Cardiac muscle cell (in vitro differentiated cells and primary cell): ENCODE measurements around the gene TTC16. TPM values are rescaled to one million over a fixed set of nuclear protein-coding genes. Genes with fewer than 3 reads are reported as not detected.
A peak's percentile ranks its signal among the peaks of the same experiment; 100 is the strongest.

Source experiments
- DNase-seq, 2 donors: peaks; one replicate each; pipeline versions ENCODE4 v3.0.0 to v3.0.0-alpha.2; 2010 to 2017; ENCODE audit warnings: low read depth in 1 of 2, low spot score in 1 of 2
- H3K27ac ChIP-seq: fragments of 200-600 bp; sonication (generic); 2 replicates; pipeline ENCODE4 v1.5.1; 2016
- H3K27me3 ChIP-seq: fragments of 200-600 bp; sonication (generic); 2 replicates; pipeline ENCODE4 v1.6.0; 2016; ENCODE audit warnings: control low read depth
- H3K36me3 ChIP-seq: fragments of 200-600 bp; sonication (generic); 2 replicates; pipeline ENCODE4 v1.5.1; 2016; ENCODE audit warnings: control low read depth
- H3K4me1 ChIP-seq: fragments of 200-600 bp; sonication (generic); 2 replicates; pipeline ENCODE4 v1.8.1; 2017; ENCODE audit warnings: low read depth, mild to moderate bottlenecking, mixed run types
- H3K4me3 ChIP-seq: fragments of 200-600 bp; sonication (generic); 2 replicates; pipeline ENCODE4 v1.5.1; 2016; ENCODE audit warnings: mild to moderate bottlenecking
- H3K9me3 ChIP-seq: fragments of 200-600 bp; sonication (generic); 2 replicates; pipeline ENCODE4 v1.5.1; 2017; ENCODE audit warnings: low read depth, mild to moderate bottlenecking, control low read depth
- polyA plus RNA-seq: library from polyadenylated mRNA; unstranded; fragments of >200 nt; fragmentation: Nextera tagmentation; extraction: Ambion mirVana; gene quantifications from 2 replicates; pipeline ENCODE4 v1.2.1, GENCODE V29; 2016
- total RNA-seq: library from RNA; depleted of rRNA; stranded (reverse); fragments of >200 nt; gene quantifications from 2 replicates; pipeline ENCODE4 v1.2.3, GENCODE V29; 2016
- TF ChIP-seq, protein P1 (sequence below): IDR thresholded peaks from 2 replicates; pipeline ENCODE4 v1.5.1; 2012; ENCODE audit warnings: low read depth, mild to moderate bottlenecking, low read length

TTC16 gene
- total and polyA plus RNA-seq, 2 experiments from 2014 or later, result 0.06 TPM; not detected in 1

DNA sequence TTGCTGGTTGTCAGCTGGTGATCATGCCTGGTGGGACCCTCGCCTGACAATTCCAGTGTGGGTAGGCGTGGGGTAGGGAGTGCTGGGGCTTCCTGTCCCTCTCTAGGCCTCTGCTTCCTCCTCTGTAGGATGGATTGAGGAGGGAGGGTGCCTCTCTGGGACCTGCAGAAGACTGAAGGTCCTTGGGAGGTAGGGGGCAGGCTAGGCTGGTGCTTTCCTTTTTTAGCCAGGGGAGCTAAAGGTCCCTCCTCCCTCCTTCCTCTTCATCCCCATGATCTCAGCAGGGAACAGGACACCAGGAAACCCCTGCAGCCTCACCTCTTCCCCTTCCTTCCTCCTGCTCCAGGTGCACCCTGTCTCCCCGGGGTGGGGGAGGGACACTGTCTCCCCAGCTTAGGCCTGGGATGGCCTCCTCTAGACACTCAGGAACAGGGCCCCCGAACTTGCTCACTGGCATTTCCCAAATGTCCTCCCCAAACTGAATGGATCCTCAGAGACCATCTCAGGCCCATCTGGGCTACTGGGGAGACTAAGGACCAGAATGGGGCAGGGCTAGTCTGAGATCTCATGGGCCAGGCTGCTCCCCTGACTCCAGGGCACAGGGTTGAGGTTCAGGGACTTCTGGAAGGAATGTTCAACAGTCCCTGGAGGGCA is 54.2 kb downstream of the TTC16 start:
- TF ChIP-seq, protein P1, sequence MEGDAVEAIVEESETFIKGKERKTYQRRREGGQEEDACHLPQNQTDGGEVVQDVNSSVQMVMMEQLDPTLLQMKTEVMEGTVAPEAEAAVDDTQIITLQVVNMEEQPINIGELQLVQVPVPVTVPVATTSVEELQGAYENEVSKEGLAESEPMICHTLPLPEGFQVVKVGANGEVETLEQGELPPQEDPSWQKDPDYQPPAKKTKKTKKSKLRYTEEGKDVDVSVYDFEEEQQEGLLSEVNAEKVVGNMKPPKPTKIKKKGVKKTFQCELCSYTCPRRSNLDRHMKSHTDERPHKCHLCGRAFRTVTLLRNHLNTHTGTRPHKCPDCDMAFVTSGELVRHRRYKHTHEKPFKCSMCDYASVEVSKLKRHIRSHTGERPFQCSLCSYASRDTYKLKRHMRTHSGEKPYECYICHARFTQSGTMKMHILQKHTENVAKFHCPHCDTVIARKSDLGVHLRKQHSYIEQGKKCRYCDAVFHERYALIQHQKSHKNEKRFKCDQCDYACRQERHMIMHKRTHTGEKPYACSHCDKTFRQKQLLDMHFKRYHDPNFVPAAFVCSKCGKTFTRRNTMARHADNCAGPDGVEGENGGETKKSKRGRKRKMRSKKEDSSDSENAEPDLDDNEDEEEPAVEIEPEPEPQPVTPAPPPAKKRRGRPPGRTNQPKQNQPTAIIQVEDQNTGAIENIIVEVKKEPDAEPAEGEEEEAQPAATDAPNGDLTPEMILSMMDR, result no peak
- peak in 1 of 2 donors; percentile 17 for DNase-seq
- Histone ChIP-seq H3K27ac (no peak overlapping the region), H3K9me3 (no peaks in the 10 kb centered on the region), H3K27me3 (no peaks in the 10 kb centered on the region), H3K4me1 (no peaks in the 10 kb centered on the region), H3K36me3 (no peaks in the 10 kb centered on the region), H3K4me3 (no peak overlapping the region)

DNA sequence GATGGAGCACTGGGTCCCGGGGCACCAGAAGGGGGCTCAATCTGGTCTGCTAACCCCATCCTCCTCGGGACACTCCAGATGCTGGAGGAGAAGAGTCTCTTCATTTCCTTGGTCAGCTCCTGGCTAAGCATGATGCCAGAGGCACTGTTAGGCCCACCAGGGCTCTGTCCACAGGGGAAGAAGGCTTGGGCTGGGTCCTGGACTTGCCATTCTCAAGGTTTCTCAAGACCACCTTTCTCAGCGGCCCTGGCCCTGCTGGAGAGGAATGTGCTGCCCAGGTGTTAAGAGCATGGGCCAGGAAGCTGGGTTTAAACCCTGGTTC is 54.7 kb downstream of the TTC16 start:
- TF ChIP-seq, protein P1, result no peak
- no peaks in the 10 kb centered on the region for H3K36me3 ChIP-seq
- H3K9me3 ChIP-seq, result no peaks in the 10 kb centered on the region
- H3K4me3 ChIP-seq, result no peak overlapping the region
- H3K4me1 ChIP-seq, result no peaks in the 10 kb centered on the region
- H3K27me3 ChIP-seq, result no peaks in the 10 kb centered on the region
- H3K27ac ChIP-seq, result no peak overlapping the region
- DNase-seq, result no peak

DNA sequence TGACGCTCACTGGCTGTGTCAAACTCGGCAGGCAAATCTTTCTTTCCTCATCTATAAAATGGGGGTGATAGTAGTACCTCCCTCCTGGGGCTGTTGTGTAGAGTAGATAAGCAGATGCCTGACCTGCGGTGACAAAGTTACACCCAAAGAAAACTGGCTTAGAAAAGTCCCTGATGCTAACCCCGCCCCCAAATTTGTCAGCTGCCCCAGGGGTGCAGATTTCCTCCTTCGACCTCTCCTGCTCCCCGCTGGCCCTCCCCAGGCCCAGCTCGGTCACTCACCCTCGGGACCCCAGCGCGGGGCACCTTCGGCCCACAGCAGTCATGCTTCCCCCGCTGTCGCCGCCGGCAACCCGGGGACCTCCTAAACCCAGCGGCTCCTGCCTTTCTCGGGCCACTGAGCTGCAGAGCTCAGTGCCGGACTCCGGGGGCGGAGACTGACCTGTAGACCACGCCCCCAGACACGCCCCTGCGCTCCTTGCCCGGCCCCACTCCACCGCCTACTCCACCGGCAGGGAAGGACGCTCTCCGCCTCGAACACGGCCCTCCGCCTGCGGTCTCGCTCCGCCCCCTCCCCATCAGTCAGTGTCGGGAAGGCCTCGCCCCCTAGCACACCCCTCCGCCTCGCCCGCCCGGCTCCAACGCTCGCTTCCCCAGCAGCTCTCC is 55.2 kb downstream of the TTC16 start:
- DNase-seq, result peak; percentile 99 to 100
- Histone ChIP-seq H3K4me3 (peak overlapping the region; percentile 23), H3K27ac (no peak overlapping the region), H3K27me3 (no peaks in the 10 kb centered on the region), H3K9me3 (no peaks in the 10 kb centered on the region), H3K4me1 (no peaks in the 10 kb centered on the region), H3K36me3 (no peaks in the 10 kb centered on the region)
- TF ChIP-seq, protein P1, result no peak

DNA sequence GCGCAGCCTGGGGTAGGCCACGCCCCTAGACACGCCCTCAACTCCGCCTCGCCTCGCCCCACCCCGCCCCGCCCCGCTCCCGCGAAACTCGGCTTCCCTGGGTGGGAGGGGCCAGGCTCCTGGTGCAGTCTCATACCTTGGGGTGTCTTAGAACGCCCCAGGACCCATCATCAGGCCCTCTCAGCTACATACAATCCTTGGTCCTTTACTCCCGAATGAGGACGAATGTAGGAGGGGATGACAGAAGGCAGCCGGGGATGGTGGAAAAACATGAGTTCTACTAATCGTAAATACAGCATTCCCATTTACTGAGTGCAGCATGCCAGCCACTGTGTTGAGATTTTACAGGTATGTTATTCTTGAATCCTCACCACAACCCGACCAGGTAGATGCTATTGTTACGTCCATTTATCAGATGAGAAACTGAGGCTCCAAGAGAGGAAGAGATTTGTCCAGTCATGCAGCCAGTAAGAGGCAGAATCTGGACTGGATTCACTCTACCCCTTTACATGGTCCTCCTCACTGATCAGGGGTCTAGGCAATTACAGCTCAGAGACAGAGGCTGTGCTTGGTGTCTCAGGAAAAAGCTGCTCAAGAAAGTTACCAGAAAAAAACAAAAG is 55.8 kb downstream of the TTC16 start:
- Histone ChIP-seq H3K4me1 (no peaks in the 10 kb centered on the region), H3K4me3 (peak overlapping the region; percentile 12), H3K9me3 (no peaks in the 10 kb centered on the region), H3K27me3 (no peaks in the 10 kb centered on the region), H3K36me3 (no peaks in the 10 kb centered on the region), H3K27ac (no peak overlapping the region)
- TF ChIP-seq, protein P1, result no peak
- DNase-seq, result no peak

DNA sequence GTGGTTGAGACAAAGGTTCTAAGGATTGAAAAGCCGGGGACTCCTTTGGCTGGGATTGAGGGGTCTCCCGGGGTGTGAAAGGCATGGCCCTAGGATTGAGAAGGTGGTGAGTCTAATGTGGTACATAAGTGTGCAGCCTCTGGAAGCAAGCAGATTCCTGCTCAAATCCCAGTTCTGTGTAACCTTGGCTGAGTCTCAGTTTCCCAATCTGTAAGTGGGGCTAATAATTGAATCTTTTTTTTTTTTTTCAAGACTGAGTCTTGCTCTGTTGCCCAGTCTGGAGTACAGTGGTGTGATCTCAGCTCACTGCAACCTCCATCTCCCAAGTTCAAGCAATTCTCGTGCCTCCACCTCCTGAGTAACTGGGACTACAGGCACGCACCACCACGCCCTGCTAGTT is 56.7 kb downstream of the TTC16 start:
- Histone ChIP-seq H3K4me1 (no peaks in the 10 kb centered on the region), H3K4me3 (no peak overlapping the region), H3K27ac (no peak overlapping the region), H3K27me3 (no peaks in the 10 kb centered on the region), H3K9me3 (no peaks in the 10 kb centered on the region), H3K36me3 (no peaks in the 10 kb centered on the region)
- TF ChIP-seq, protein P1, result no peak
- DNase-seq, result no peak
